ENCODE results near the gene SMIM14.
"Not testable (repeated sequence)": the region's sequence is repeated elsewhere in the genome, so short reads cannot be mapped to it uniquely, and the experiment has no call there.

The SMIM14 gene

GRCh38 chr4:39642885-39643552 is 4.4 kb upstream of the SMIM14 start:
- DNase-seq = peak; percentile 16

DNA sequence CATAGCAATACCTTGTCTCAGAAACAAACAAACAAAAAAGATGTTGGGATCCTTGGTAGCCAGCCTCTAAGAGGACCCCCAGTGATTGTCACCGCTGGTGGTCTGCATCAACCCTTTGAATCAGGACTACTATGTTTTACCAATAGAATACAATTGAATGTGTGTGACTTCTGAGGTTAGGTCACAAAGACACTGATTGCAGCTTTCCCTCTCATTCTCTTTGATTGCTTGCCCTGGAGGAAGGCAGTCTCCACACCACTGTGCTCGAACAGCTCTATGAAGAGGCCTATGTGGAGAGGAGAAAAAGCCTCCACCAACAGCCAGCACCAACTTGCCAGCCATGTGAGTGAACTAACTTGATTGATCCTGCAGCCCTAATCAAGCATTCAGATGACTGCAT is 2.8 kb upstream of the SMIM14 start:
- DNase-seq = no peak

- DNase-seq = peak; percentile 54
Observed at GRCh38 chr4:39637586-39638353, 895 bp downstream of the SMIM14 start.

DNA sequence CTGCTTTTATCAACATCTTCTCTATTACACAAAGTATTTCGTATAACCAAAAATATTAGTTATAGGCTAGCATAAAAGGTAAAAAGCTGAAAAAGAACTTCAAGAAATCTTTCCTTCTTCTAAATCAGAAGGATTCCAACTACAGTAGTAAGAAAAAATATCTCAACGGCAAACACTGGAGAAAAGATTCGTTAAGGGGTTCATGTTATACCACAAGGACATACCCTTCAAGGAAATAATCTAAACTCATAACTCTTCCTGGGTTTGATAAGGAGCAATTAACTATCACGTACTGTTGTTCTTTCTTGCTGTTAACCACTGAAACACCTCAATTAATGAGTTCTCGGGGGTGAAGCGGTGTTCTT is 1.5 kb downstream of the SMIM14 start:
- DNase-seq = no peak

DNA sequence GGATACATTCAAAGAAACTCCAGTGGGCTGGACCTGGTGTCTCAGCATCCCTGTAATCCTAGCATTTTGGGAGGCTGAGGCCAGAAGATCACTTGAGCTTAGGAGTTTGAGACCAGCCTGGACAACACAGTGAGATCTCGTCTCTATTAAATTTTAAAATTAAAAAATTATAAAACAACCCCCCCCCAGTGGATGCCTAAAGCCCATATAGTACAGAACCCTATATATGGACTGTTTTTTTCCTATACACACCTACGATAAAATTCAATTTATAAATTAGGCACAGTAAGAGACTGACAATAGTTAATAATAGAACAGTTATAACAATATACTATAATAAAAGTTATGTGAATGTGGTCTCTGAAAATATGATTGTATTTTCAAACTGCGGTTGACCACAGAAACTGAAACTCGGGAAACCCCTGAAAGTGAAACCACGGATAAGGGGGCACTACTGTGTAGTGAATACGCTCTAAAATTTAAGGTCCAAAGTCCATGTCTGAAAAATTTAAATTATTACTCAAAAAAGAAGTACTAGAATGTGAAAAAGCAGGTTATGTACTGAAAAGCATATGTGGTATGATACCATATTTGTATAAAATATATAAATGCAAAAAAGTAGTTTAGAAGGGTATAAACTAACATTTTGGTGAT is 2.0 kb downstream of the SMIM14 start:
- peak; percentile 3 for DNase-seq

DNA sequence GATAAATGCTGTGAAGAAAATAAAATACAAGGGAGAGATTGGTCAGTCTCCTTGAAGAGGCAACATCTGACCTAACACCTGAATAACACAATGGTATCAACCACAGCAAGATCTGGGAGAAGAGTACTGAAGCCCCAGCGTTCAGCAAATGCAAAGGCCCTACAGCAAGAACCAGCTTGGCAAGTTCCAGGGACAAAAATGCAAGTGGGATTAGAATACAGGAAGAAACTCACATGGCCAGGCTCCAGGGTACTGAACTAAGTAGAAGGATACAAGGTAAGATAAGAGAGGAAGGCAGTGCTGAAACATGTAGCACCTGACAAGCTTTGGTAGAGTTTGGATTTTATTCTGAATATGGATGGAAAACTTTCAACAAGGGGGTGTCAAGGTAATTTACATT is 3.6 kb downstream of the SMIM14 start:
- DNase-seq = no peak

- no peak for DNase-seq
Observed at GRCh38 chr4:39631700-39632079, 7.0 kb downstream of the SMIM14 start.

DNA sequence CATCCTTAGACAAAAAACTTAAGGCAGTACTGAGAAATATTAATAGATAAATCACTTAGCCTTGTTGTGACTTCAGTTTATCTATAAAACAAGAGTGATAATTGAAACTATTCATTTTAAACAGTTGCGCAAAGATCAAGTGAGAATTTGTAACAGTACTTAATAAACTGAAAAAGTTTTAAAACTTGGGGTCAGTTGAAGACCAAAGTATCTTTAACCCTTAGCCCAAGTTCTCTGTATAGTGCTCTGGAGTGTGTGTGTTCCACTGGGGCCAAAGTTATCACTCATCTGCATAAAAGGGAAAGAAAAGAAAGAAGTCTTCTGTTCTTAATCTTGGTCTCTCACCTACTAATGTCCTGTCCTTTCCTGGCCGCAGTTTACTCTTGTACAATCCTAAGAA is 11.3 kb downstream of the SMIM14 start:
- DNase-seq = no peak

DNA sequence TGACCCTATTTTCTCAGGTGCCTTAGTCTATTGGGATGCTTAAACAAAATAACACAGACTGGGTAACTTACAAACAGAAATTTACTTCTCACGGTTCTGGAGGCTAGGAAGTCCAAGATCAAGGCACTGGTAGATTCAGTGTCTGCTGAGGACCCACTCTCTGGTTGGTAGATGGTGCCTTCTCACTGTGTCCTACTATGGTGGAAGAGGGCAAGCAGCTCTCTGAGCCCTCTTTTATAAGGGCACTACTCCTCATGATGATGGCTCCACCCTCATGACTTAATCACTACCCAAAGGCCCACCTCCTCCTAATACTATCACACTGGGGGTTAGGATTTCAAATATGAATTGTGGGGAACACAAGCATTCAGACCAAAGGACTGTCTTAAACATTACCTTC is 11.8 kb downstream of the SMIM14 start:
- DNase-seq = no peak

DNA sequence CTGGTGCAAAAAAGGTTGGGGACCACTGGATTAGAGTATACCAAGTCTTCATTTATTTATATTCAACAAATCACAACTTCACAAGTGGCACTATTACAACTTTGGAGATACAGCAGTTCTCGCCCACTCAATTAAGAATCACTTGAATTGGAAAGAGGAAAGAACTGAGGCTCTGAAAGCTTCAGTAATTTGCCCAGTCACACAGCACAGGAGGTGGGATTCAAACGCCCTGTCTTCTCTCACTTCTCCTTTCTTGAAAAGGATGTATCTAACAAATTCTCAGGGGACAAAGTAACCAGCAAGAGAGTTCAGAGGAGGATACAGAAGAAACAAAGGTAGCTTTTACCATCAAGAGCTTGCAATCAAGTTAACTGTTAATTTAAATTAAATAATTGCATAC is 12.4 kb downstream of the SMIM14 start:
- no peak for DNase-seq

- peak; percentile 78 for DNase-seq
Observed at GRCh38 chr4:39621582-39621981, 17.1 kb downstream of the SMIM14 start.

DNA sequence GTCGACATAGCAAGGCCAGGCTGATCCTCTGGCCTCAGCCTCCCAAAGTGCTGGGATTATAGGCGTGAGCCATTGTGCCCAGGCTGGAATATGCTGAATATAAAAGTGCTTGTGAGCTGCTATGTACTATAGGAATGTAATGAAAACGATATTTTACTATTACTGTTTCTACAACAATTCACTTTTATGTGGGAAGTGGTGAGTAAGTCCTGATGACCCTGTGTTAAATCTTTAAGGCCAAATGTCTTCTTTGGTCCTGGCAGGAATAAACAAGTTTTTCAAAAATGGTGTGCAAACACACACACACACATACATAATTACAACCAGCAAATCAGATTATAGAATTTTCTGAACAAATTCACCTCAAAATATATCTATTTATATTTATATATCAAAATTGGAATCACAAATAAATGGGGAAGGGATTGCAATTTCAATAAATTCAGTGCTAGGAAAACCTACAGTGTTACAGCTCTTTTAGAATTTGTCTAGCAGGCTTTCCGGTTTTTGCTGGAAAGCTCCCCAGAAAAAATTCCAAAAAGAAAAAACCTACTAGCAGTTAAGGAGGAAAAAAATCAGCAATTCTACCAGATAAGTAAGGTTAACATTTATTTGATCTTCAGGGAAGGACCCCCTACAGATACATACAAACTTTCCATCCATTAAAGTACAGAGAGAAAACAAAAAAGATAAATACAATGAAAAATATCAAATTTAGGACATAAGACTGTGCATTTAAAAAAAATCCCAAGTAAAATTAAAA is 17.9 kb downstream of the SMIM14 start:
- peak; percentile 43 for DNase-seq

DNA sequence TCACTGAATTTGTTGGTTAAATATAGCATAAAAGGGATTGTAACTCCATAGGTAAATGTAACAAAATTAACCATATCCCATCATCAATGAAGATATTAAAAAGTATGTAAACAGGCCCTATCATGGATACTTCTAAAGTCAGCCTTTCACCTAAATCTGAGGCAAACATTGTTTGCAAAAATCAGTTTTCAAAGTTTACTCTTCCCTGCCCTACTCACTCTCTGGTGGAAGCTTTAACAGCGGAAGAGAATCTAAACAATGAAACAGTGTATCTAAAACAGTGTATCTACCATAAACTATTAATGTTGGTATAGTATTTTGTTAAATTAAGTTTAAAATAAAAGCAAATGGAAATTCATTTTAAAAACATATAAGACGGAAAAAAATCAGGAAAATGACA is 21.1 kb downstream of the SMIM14 start:
- no peak for DNase-seq

- DNase-seq = peak; percentile 30
Observed at GRCh38 chr4:39616651-39617050, 22.0 kb downstream of the SMIM14 start.

DNA sequence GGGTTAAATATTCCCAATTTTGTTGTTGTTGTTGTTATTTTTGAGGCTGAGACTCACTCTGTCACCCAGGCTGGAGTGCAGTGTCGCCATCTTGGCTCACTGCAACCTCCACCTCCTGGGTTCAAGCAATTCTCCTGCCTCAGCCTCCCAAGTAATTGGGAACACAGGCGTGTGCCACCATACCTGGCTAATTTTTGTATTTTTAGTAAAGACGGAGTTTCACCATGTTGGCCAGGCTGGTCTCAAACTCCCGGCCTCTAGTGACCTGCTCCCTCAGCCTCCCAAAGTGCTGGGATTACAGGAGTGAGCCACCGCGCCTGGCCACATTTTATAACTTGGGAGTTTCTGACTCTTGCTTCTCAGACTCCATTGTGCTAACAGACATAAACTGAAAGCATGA is 22.6 kb downstream of the SMIM14 start:
- not testable (repeated sequence) for DNase-seq

- peak; percentile 66 for DNase-seq
Observed at GRCh38 chr4:39614487-39615162, 24.0 kb downstream of the SMIM14 start.

DNA sequence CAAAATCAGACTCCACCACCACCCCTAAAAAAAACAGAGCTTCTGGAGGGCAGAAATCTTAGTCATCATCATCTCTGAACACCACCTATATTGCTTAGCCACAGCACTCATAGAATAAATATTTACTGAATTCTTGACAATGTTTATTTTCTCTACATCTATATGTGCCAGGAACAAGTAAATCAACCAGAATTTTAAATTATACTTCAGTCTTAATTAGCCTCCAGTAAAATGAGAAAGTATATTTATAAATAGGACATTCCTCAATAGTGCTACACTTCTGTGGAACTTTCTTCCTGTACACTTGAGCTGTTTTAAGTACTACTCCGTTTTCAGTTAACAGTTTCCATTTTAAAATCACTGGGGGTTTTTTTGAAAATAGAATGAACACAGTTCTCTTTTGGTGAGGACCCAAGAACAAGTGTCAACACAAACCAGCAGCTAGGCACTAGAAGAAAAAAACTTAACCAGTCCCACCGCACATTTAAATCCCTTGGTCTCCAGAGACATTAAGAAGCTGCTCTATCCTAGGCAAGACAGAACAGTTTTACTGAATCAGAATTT is 25.5 kb downstream of the SMIM14 start:
- DNase-seq = peak; percentile 26

- DNase-seq = no peak
Observed at GRCh38 chr4:39609454-39609931, 29.2 kb downstream of the SMIM14 start.

DNA sequence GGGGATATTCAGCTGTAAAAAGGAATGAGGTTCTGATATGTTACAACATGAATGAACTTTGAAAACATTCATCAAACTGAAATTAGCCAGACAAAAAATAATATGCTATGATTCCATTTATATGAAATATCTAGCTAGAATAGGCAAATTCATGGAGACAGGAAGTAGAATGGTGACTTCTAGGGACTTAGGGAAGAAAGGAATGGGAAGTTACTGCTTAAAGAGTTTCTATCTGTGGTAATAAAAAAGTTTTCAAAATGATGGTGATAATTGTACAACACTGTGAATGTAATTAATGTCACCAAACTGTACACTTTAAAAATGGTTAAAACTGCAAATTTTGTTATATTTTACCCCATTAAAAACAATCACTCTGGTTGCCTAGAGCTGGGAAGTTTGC is 30.2 kb downstream of the SMIM14 start:
- DNase-seq = no peak

GRCh38 chr4:39606747-39607146 is 31.9 kb downstream of the SMIM14 start:
- DNase-seq = no peak

DNA sequence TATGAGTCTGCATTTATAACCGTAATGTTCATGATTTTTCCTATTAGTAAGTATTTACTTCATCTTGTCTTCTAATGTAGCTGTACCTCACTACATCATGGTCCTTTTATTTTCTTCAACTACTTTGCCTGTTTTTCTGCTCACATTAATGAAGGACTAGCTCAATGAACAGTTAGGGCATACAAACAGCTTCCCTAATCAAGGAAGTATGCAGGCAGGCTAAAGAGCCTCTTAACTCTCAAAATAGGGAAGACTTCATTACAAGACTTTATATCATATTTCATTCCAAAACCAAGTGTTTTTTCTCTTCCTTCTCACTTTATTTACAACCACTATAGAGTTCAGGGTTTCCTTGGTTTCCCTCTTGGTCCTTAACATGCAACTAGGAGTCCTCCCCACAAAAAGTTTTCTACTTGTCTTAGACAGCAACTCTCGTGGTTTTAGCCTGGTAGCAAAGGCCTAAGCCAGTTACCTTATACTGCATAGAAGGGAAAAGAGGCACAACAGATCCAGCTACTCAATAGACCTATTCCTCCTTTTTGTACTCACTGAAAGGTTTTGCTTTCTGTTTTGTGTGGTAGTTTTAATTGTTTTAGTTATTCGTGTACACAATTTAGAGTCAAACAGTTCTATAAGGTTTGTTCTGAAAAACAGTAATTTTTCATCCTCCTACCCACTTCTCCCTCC is 40.8 kb downstream of the SMIM14 start:
- no peak for DNase-seq

DNA sequence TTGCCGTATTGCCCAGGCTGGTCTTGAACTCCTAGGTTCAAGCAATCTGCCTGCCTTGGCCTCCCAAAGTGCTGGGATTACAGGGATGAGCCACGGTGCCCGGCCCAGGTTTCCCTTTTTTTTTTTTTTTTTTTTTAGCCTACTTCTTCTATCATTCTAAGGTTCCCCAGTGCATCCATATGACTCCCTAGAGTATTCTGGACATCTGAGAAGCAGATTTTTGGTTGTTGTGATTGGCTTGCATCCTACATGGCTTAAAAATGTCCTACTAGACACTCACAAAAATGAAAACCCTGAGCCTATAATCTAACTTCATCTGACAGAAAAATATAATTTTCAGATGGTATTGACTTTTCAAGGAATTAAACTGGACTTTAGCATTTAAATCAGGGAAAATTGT is 41.7 kb downstream of the SMIM14 start:
- DNase-seq = no peak

Data from HCEC 1CT (cell line).